MCF 10A (cell line): ENCODE results near the gene NAALADL2. TPM values are rescaled to one million over a fixed set of nuclear protein-coding genes. Genes with fewer than 3 reads are reported as not detected.
"Not testable (repeated sequence)": the region's sequence is repeated elsewhere in the genome, so short reads cannot be mapped to it uniquely, and the experiment has no call there.

Experiments
- BruUV-seq: library from RNA; stranded (reverse); fragments of 400-500 nt; replicated peaks from 2 replicates; lab custom pipeline; 2021; lab: Mats Ljungman, UMichigan
- CTCF ChIA-PET: fragments of 300-600 bp; sonication (Branson Sonifier 250); formaldehyde crosslinking; extraction: SDS; loops from one replicate; lab custom pipeline; 2021; ENCODE audit warnings: antibody characterized with exemption, inconsistent platforms; lab: Yijun Ruan, JAX
- POLR2A ChIA-PET: fragments of 300-600, 350-650 bp; sonication (Branson Sonifier 250); formaldehyde crosslinking; extraction: SDS; loops from one replicate; lab custom pipeline; 2020; ENCODE audit warnings: antibody characterized with exemption, inconsistent platforms; lab: Yijun Ruan, JAX
- DNase-seq: peaks from one replicate; pipeline ENCODE4 v3.0.0-alpha.2; 2018; ENCODE audit not compliant: unreplicated experiment
- H3K27ac Mint-ChIP-seq: one replicate; pipeline ENCODE4 v1.8.0; 2022; ENCODE audit warnings: mild to moderate bottlenecking, low read depth, mixed read lengths; ENCODE audit not compliant: unreplicated experiment
- H3K27me3 Mint-ChIP-seq: one replicate; pipeline ENCODE4 v1.8.0; 2022; ENCODE audit warnings: mixed read lengths; ENCODE audit not compliant: insufficient read depth, unreplicated experiment
- H3K36me3 Mint-ChIP-seq: one replicate; pipeline ENCODE4 v1.8.0; 2022; ENCODE audit warnings: mild to moderate bottlenecking, moderate library complexity, mixed read lengths; ENCODE audit not compliant: insufficient read depth, unreplicated experiment
- H3K4me1 Mint-ChIP-seq: one replicate; pipeline ENCODE4 v1.8.0; 2022; ENCODE audit warnings: mixed read lengths; ENCODE audit not compliant: insufficient read depth, unreplicated experiment
- H3K4me3 Mint-ChIP-seq: one replicate; pipeline ENCODE4 v1.8.0; 2022; ENCODE audit warnings: mild to moderate bottlenecking, moderate library complexity, mixed read lengths; ENCODE audit not compliant: unreplicated experiment
- H3K9me3 Mint-ChIP-seq: one replicate; pipeline ENCODE4 v1.8.0; 2022; ENCODE audit warnings: mixed read lengths; ENCODE audit not compliant: unreplicated experiment
- CTCF ChIP-seq: fragments of 200-600 bp; IDR thresholded peaks from one replicate; pipeline ENCODE4 v1.8.0; 2022; ENCODE audit warnings: antibody characterized with exemption, mild to moderate bottlenecking; ENCODE audit not compliant: unreplicated experiment
- intact Hi-C: fragments of 100-400 bp; cut with micrococcal nuclease; formaldehyde crosslinking; loops from 2 replicates; pipeline ENCODE4 v1.14.1; 2022
- total RNA-seq: library from RNA; stranded (reverse); gene quantifications from 2 replicates; pipeline ENCODE4 v1.2.3, GENCODE V29; 2022

The NAALADL2 gene
- total RNA-seq, 1 experiment from 2014 or later = 4.2 TPM

- Mint-ChIP-seq H3K36me3 (no peaks in the 10 kb centered on the region), H3K4me1 (peaks cover 5% of the 10 kb centered on the region), H3K27ac (peak overlapping the region; percentile 14), H3K27me3 (no peaks in the 10 kb centered on the region), H3K4me3 (no peak overlapping the region), H3K9me3 (no peaks in the 10 kb centered on the region)
- no peak for TF ChIP-seq CTCF
- BruUV-seq = no TSS peak
- ChIA-PET POLR2A (no interaction called here), CTCF (no interaction called here)
- DNase-seq = no peak
- intact Hi-C loops = no loop called here
These were observed 558.3 kb downstream of the NAALADL2 start for GRCh38 chr3:175417426-175417825.

GRCh38 chr3:175421902-175422301 is 562.8 kb downstream of the NAALADL2 start:
- intact Hi-C loops = loop anchor here (5.0 kb wide), 1 partner anchor 1010 kb away; no protein-coding TSS in a partner anchor
- Mint-ChIP-seq H3K9me3 (no peaks in the 10 kb centered on the region), H3K4me3 (no peak overlapping the region), H3K4me1 (peaks cover 5% of the 10 kb centered on the region), H3K27me3 (no peaks in the 10 kb centered on the region), H3K27ac (no peak overlapping the region), H3K36me3 (no peaks in the 10 kb centered on the region)
- DNase-seq = no peak
- TF ChIP-seq CTCF = no peak
- POLR2A ChIA-PET = no interaction called here
- no TSS peak for BruUV-seq
- CTCF ChIA-PET = no interaction called here

DNA sequence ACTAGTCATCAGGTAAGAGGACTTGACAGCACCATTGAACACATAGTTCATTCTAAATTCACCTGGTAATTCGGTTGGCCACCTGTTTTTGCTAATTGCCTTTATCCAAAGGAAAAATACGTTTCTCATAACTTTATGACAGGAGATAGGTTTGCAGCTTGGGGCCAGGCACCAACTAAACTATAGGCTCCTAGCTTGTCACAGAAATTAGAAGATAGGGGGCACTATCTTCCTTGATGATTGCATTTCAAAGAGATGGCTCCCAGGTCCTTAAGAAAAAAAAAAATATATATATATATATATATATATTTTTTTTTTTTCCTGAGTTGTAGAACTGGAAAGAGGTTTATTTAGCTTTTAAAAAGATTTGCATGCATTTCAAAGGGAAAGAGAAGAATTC is 563.6 kb downstream of the NAALADL2 start:
- ChIA-PET CTCF (no interaction called here), POLR2A (no interaction called here)
- H3K4me3 Mint-ChIP-seq = no peak overlapping the region
- no peaks in the 10 kb centered on the region for H3K36me3 Mint-ChIP-seq
- no TSS peak for BruUV-seq
- H3K27ac Mint-ChIP-seq = no peak overlapping the region
- peaks cover 3% of the 10 kb centered on the region for H3K4me1 Mint-ChIP-seq
- no peaks in the 10 kb centered on the region for H3K9me3 Mint-ChIP-seq
- no peak for TF ChIP-seq CTCF
- no peak for DNase-seq
- intact Hi-C loops = loop anchor here (5.0 kb wide), 1 partner anchor 1010 kb away; no protein-coding TSS in a partner anchor
- H3K27me3 Mint-ChIP-seq = no peaks in the 10 kb centered on the region

- H3K4me1 Mint-ChIP-seq, POLR2A ChIA-PET: not testable (repeated sequence)
- intact Hi-C loops = loop anchor here (5.0 kb wide), 1 partner anchor 1008 kb away; no protein-coding TSS in a partner anchor
These were observed 564.7 kb downstream of the NAALADL2 start for GRCh38 chr3:175423848-175424247.

DNA sequence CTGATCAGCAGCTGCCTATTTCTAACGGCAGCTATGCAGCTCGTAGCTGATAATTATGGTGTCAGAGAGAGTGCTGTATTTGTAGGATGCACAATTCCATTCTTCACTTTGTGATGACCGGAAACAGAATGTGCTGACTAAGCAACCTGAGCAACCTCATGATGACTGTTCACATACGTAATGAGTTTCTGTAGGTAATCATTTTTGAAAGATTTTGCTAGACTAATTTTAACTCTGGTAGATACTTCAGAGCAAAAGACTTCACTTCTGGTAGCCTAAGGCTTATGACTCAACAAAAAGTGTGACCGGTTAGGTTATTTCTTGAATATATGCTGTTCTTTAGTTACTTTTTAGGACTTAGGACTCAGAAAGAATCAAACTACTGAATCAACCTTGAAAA is 567.7 kb downstream of the NAALADL2 start:
- no peak for TF ChIP-seq CTCF
- CTCF ChIA-PET = no interaction called here
- no peaks in the 10 kb centered on the region for H3K4me1 Mint-ChIP-seq
- intact Hi-C loops = no loop called here
- no peaks in the 10 kb centered on the region for H3K9me3 Mint-ChIP-seq
- H3K36me3 Mint-ChIP-seq = no peaks in the 10 kb centered on the region
- no TSS peak for BruUV-seq
- no peak overlapping the region for H3K4me3 Mint-ChIP-seq
- peak; percentile 17 for DNase-seq
- no peaks in the 10 kb centered on the region for H3K27me3 Mint-ChIP-seq
- POLR2A ChIA-PET = interaction anchor here (0.6 to 1.0 kb wide), 2 partner anchors 89 to 163 kb away, joined by 3 read pairs; no protein-coding TSS in a partner anchor
- H3K27ac Mint-ChIP-seq = no peak overlapping the region

More at GRCh38 chr3:175423848-175424247, 564.7 kb downstream of the NAALADL2 start:
- CTCF ChIA-PET, H3K4me3 Mint-ChIP-seq, H3K27ac Mint-ChIP-seq, H3K36me3 Mint-ChIP-seq, BruUV-seq, H3K27me3 Mint-ChIP-seq, DNase-seq, H3K9me3 Mint-ChIP-seq: not testable (repeated sequence)
